Astrocyte (in vitro differentiated cells and primary cell): Measurements from ENCODE around the gene CELSR3. TPM values are rescaled to one million over a fixed set of nuclear protein-coding genes. Genes with fewer than 3 reads are reported as not detected.

ENCODE experiments used
- DNase-seq: peaks from one replicate; pipeline ENCODE4 v3.0.0-alpha.2; 2010; ENCODE audit warnings: low read depth
- FAIRE-seq: peaks from 2 replicates; lab custom pipeline; 2011; peaks lifted over from hg19 to GRCh38; lab: Jason Lieb, UNC
- H2AFZ ChIP-seq: 2 replicates; pipeline ENCODE4 v1.6.0; 2012; ENCODE audit warnings: low read depth, low read length, inconsistent platforms
- H3K27ac ChIP-seq: 2 replicates; pipeline ENCODE4 v1.5.1; 2011; ENCODE audit warnings: low read depth, low read length, inconsistent platforms
- H3K27me3 ChIP-seq: 2 replicates; pipeline ENCODE4 v1.6.0; 2011; ENCODE audit warnings: low read length, inconsistent platforms; ENCODE audit not compliant: insufficient read depth
- H3K36me3 ChIP-seq: 2 replicates; pipeline ENCODE4 v1.5.1; 2011; ENCODE audit warnings: low read length, inconsistent platforms; ENCODE audit not compliant: insufficient read depth
- H3K4me1 ChIP-seq: 2 replicates; pipeline ENCODE4 v1.5.1; 2011; ENCODE audit warnings: low read length, inconsistent platforms; ENCODE audit not compliant: insufficient read depth
- H3K4me2 ChIP-seq: 2 replicates; pipeline ENCODE4 v1.6.0; 2012; ENCODE audit warnings: low read length, inconsistent platforms
- H3K4me3 ChIP-seq: 2 replicates; pipeline ENCODE4 v1.5.1; 2011; ENCODE audit warnings: low read depth, mild to moderate bottlenecking, low read length, inconsistent platforms; ENCODE audit not compliant: insufficient read depth
- H3K79me2 ChIP-seq: 2 replicates; pipeline ENCODE4 v1.6.0; 2012; ENCODE audit warnings: mild to moderate bottlenecking, low read length, inconsistent platforms; ENCODE audit not compliant: insufficient read depth
- H3K9ac ChIP-seq: 2 replicates; pipeline ENCODE4 v1.6.0; 2012; ENCODE audit warnings: mild to moderate bottlenecking, low read length, inconsistent platforms
- H3K9me3 ChIP-seq: 2 replicates; pipeline ENCODE4 v1.5.1; 2012; ENCODE audit warnings: low read depth, mild to moderate bottlenecking, low read length, inconsistent platforms; ENCODE audit not compliant: insufficient read depth
- H4K20me1 ChIP-seq: 2 replicates; pipeline ENCODE4 v1.6.0; 2012; ENCODE audit warnings: low read length, inconsistent platforms; ENCODE audit not compliant: insufficient read depth
- H3K27ac Mint-ChIP-seq: one replicate; pipeline ENCODE4 v1.8.0; 2021; ENCODE audit warnings: mild to moderate bottlenecking, mixed read lengths; ENCODE audit not compliant: unreplicated experiment
- H3K27me3 Mint-ChIP-seq: one replicate; pipeline ENCODE4 v1.8.0; 2021; ENCODE audit warnings: low read depth, mixed read lengths; ENCODE audit not compliant: unreplicated experiment
- H3K36me3 Mint-ChIP-seq: one replicate; pipeline ENCODE4 v1.8.0; 2021; ENCODE audit warnings: low read depth, mixed read lengths; ENCODE audit not compliant: unreplicated experiment
- H3K4me1 Mint-ChIP-seq: one replicate; pipeline ENCODE4 v1.8.0; 2021; ENCODE audit warnings: low read depth, mixed read lengths; ENCODE audit not compliant: unreplicated experiment
- H3K4me3 Mint-ChIP-seq: one replicate; pipeline ENCODE4 v1.8.0; 2021; ENCODE audit warnings: mild to moderate bottlenecking, moderate library complexity, mixed read lengths; ENCODE audit not compliant: unreplicated experiment
- H3K9me3 Mint-ChIP-seq: one replicate; pipeline ENCODE4 v1.8.0; 2021; ENCODE audit warnings: mild to moderate bottlenecking, mixed read lengths; ENCODE audit not compliant: unreplicated experiment
- CTCF ChIP-seq: IDR thresholded peaks from 2 replicates; pipeline ENCODE4 v1.5.1; 2011; ENCODE audit warnings: low read depth, mild to moderate bottlenecking, inconsistent platforms, low read length, moderate library complexity; ENCODE audit not compliant: insufficient read depth
- EZH2 ChIP-seq: IDR thresholded peaks from 2 replicates; pipeline ENCODE4 v1.6.1; 2012; ENCODE audit warnings: mild to moderate bottlenecking, low read length, inconsistent platforms; ENCODE audit not compliant: insufficient read depth
- total RNA-seq: library from RNA; stranded (reverse); gene quantifications from 2 replicates; pipeline ENCODE4 v1.2.1, GENCODE V29; 2021

The CELSR3 gene
- total RNA-seq, 1 donor from 2014 or later = 8.6 TPM

DNA sequence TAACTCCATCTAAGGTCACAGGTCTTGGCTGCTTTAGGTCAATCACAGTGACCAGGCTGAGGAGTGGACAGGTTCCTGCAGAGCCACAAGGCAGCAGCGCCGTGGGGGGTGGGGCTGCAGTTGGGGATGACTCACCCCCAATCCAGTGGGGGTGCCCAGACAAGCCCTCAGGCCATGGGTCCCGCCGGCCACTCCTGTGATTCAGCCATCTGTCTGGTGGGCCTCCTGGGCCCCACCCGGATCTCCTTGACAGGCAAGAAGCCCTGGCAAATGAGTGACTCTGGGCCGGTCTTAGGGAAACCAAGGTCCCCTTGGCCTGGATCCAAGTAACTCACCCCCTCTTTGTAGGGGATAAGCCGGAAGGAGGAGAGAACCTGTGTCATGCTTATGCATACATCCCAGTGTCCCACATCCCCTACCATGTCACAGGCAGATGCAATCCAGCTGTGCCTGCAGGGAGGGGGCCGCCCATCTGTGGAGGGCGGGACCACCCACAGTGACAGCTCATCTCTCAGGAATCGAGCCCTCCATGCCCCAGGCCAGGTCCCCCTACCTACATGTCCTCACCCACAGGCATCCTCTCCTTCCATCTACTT, 67.1 kb downstream of the CELSR3 start:
- H3K36me3 ChIP-seq = peaks cover 13% of the 10 kb centered on the region
- H3K4me1 ChIP-seq = peaks cover 75% of the 10 kb centered on the region
- FAIRE-seq = peak; percentile 63
- no peak overlapping the region for H2AFZ ChIP-seq
- H3K27ac ChIP-seq = peak overlapping the region; percentile 92
- H3K9ac ChIP-seq = peak overlapping the region; percentile 86
- H3K36me3 Mint-ChIP-seq = peaks cover 27% of the 10 kb centered on the region
- peak overlapping the region; percentile 58 for H3K4me3 ChIP-seq
- no peaks in the 10 kb centered on the region for H3K27me3 ChIP-seq
- H3K4me2 ChIP-seq = peak overlapping the region; percentile 89
- no peak for TF ChIP-seq CTCF
- TF ChIP-seq EZH2 = no peak
- H3K79me2 ChIP-seq = peaks cover 46% of the 10 kb centered on the region
- H3K4me3 Mint-ChIP-seq = no peak overlapping the region
- H3K27ac Mint-ChIP-seq = peak overlapping the region; percentile 89
- H3K9me3 ChIP-seq = no peaks in the 10 kb centered on the region
- peaks cover 44% of the 10 kb centered on the region for H3K4me1 Mint-ChIP-seq
- DNase-seq = peak; percentile 77
- H4K20me1 ChIP-seq = peaks cover 25% of the 10 kb centered on the region
- peaks cover 2% of the 10 kb centered on the region for H3K9me3 Mint-ChIP-seq
- H3K27me3 Mint-ChIP-seq = peaks cover 2% of the 10 kb centered on the region

DNA sequence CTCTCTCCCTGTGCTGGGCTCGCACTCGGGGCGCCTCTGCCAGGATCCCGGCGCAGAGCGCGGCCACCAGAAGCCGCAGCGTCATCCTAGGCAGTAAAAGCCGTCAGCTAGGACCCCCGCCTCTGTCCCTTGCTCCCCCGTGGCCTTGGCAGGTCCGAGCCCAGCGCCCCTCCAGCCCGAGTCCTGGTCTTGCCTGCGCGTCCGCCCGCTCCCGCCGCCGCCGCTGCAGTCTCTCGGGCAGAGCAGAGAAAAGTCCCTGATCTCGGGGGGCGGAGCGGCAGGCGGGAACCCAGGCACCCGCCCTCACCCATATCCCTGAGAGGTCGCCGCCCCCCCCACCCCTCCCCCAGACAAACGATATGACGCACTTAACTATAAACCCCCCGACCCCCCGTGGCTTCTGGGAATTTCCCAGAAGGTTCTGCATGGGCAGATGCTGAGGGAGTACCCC, 67.6 kb downstream of the CELSR3 start, which contains the start of gene COL7A1:
COL7A1 (minus strand) TSS at position 255 of the 451 bp plus-strand sequence; CDS start at position 85, 170 bp downstream.
- Histone ChIP-seq H3K9ac (peak within 1 kb of the TSS; percentile 86), H2AFZ (peak within 1 kb of the TSS; percentile 58), H4K20me1 (peaks cover 30% of the 10 kb centered on the region), H3K4me2 (peak within 1 kb of the TSS; percentile 89), H3K27ac (peak within 1 kb of the TSS; percentile 92), H3K79me2 (peaks cover 47% of the 10 kb centered on the region), H3K4me3 (peak within 1 kb of the TSS; percentile 58), H3K9me3 (no peaks in the 10 kb centered on the region), H3K4me1 (peaks cover 74% of the 10 kb centered on the region), H3K36me3 (peaks cover 8% of the 10 kb centered on the region), H3K27me3 (no peaks in the 10 kb centered on the region)
- Mint-ChIP-seq H3K4me1 (peaks cover 44% of the 10 kb centered on the region), H3K27me3 (peaks cover 2% of the 10 kb centered on the region), H3K4me3 (peak within 1 kb of the TSS; percentile 34), H3K9me3 (peaks cover 2% of the 10 kb centered on the region), H3K27ac (peak within 1 kb of the TSS; percentile 89), H3K36me3 (peaks cover 28% of the 10 kb centered on the region)
- FAIRE-seq = no peak
- TF ChIP-seq EZH2 = no peak
- TF ChIP-seq CTCF = no peak
- DNase-seq = no peak
